Occipital lobe (tissue), 2 donors: ENCODE results near the gene NDRG3. TPM values are rescaled to one million over a fixed set of nuclear protein-coding genes. Genes with fewer than 3 reads are reported as not detected.

Source experiments
- DNase-seq: peaks from one replicate; lab custom pipeline; 2025; lab: John Stamatoyannopoulos, UW
- total RNA-seq: library from RNA; depleted of rRNA; stranded (reverse); fragments of >200 nt; gene quantifications from one replicate; pipeline ENCODE4 v1.2.3, GENCODE V29; 2014

Gene NDRG3
- total RNA-seq, result 43.7 TPM

- peak; percentile 86 for DNase-seq
Observed at GRCh38 chr20:36745927-36746659, at the start of gene NDRG3. TSS of gene NDRG3 (minus strand) at chr20:36746090. CDS start at chr20:36721735, 24,355 bp downstream.

GRCh38 chr20:36794116-36794474 is 48.2 kb upstream of the NDRG3 start:
- no peak for DNase-seq

GRCh38 chr20:36793294-36794115 is 47.6 kb upstream of the NDRG3 start:
- no peak for DNase-seq

GRCh38 chr20:36792422-36792821 is 46.5 kb upstream of the NDRG3 start:
- no peak for DNase-seq

GRCh38 chr20:36791862-36792261 is 46.0 kb upstream of the NDRG3 start:
- no peak for DNase-seq

- DNase-seq, result no peak
Observed at GRCh38 chr20:36786663-36787062, 40.8 kb upstream of the NDRG3 start.

GRCh38 chr20:36786246-36786645 is 40.4 kb upstream of the NDRG3 start:
- no peak for DNase-seq

- DNase-seq, result no peak
Observed at GRCh38 chr20:36785308-36785707, 39.4 kb upstream of the NDRG3 start.

- no peak for DNase-seq
Observed at GRCh38 chr20:36784900-36785299, 39.0 kb upstream of the NDRG3 start.

GRCh38 chr20:36784116-36784515 is 38.2 kb upstream of the NDRG3 start:
- DNase-seq, result no peak

GRCh38 chr20:36779656-36780025 is 33.8 kb upstream of the NDRG3 start:
- DNase-seq, result no peak

GRCh38 chr20:36778831-36779655 is 33.2 kb upstream of the NDRG3 start:
- DNase-seq, result no peak

GRCh38 chr20:36777576-36777975 is 31.7 kb upstream of the NDRG3 start:
- DNase-seq, result no peak

- DNase-seq, result no peak
Observed at GRCh38 chr20:36777167-36777566, 31.3 kb upstream of the NDRG3 start.

- DNase-seq, result no peak
Observed at GRCh38 chr20:36775826-36776225, 29.9 kb upstream of the NDRG3 start.

GRCh38 chr20:36775196-36775595 is 29.3 kb upstream of the NDRG3 start:
- DNase-seq, result no peak

GRCh38 chr20:36773597-36774390 is 27.9 kb upstream of the NDRG3 start, which contains the start of gene DSN1:
TSS of gene DSN1 (minus strand) at chr20:36773763. CDS start at chr20:36771458, 2,305 bp downstream.
- peak; percentile 86 for DNase-seq

GRCh38 chr20:36773107-36773596 is 27.3 kb upstream of the NDRG3 start:
- no peak for DNase-seq

- DNase-seq, result no peak
Observed at GRCh38 chr20:36770680-36771079, 24.8 kb upstream of the NDRG3 start.

GRCh38 chr20:36768768-36769430 is 23.0 kb upstream of the NDRG3 start:
- DNase-seq, result no peak
